PFSK-1 (cell line): ENCODE data around the gene TOMM34.

Experiments
- FOXP2 ChIP-seq: optimal IDR thresholded peaks from 2 replicates; pipeline ENCODE3; 2011; ENCODE audit warnings: borderline replicate concordance, control low read depth, inconsistent platforms; ENCODE audit not compliant: insufficient read depth; ENCODE audit errors: extremely low read length, extremely low read depth
- POLR2AphosphoS5 ChIP-seq: IDR thresholded peaks from 2 replicates; pipeline ENCODE4 v1.6.1; 2012; ENCODE audit warnings: low read depth, mild to moderate bottlenecking, control low read depth, low read length, moderate library complexity
- SIN3A ChIP-seq: IDR thresholded peaks from 2 replicates; pipeline ENCODE4 v1.6.1; 2012; ENCODE audit warnings: mild to moderate bottlenecking, low read length, moderate library complexity, borderline replicate concordance; ENCODE audit not compliant: insufficient read depth
- TAF1 ChIP-seq: IDR thresholded peaks from 2 replicates; pipeline ENCODE4 v1.6.1; 2012; ENCODE audit warnings: low read length, control low read depth, borderline replicate concordance; ENCODE audit not compliant: insufficient read depth
- TF ChIP-seq, protein P1 (sequence below), 2 experiments: IDR thresholded peaks; 2 replicates each; pipeline versions ENCODE4 v1.6.1 to v1.8.0; 2011 to 2012; ENCODE audit warnings: low read depth in 2 of 2, low read length in 2 of 2, control low read depth in 1 of 2, inconsistent platforms in 1 of 2, mild to moderate bottlenecking in 1 of 2, moderate library complexity in 1 of 2; ENCODE audit not compliant: insufficient read depth in 1 of 2

TOMM34 gene

DNA sequence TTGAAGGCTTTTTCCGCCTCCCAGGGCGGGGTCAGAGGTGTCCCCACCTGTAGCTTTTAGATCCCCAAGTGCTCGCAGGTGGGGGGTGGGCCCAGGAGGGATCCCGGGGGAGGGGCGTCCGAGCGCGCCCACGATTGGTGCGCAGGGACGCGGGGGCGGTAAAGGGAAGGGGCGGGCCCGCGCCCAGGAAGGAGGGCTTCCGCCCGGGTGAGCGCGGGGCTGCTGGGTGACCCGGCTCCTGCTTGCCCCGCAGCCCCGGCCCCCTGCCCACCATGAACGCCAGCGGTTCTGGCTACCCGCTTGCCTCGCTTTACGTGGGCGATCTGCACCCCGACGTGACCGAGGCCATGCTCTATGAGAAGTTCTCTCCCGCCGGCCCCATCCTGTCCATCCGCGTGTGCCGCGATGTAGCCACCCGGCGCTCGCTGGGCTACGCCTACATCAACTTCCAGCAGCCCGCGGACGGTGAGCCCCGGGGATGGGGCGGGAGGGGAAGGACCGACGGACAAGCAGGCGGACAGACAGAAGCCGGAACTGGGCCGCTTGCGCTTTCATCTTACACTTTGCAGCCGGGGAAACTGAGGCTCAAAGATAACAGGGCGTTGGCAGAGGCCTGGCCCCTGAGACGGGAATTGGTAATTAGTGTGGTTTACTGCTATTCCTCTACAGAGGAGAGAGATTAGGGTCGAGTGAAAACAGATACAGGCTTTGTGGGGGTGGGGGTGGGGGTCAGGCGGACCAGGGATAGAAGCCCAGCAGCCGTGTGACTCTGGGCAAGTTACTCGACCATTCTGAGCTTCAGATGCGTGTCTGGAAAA, 50.1 kb downstream of the TOMM34 start, which contains the start of gene PABPC1L:
PABPC1L (plus strand) TSS at position 189 of the 818 bp plus-strand sequence; CDS start at position 273, 84 bp downstream.
- TF ChIP-seq, protein P1, sequence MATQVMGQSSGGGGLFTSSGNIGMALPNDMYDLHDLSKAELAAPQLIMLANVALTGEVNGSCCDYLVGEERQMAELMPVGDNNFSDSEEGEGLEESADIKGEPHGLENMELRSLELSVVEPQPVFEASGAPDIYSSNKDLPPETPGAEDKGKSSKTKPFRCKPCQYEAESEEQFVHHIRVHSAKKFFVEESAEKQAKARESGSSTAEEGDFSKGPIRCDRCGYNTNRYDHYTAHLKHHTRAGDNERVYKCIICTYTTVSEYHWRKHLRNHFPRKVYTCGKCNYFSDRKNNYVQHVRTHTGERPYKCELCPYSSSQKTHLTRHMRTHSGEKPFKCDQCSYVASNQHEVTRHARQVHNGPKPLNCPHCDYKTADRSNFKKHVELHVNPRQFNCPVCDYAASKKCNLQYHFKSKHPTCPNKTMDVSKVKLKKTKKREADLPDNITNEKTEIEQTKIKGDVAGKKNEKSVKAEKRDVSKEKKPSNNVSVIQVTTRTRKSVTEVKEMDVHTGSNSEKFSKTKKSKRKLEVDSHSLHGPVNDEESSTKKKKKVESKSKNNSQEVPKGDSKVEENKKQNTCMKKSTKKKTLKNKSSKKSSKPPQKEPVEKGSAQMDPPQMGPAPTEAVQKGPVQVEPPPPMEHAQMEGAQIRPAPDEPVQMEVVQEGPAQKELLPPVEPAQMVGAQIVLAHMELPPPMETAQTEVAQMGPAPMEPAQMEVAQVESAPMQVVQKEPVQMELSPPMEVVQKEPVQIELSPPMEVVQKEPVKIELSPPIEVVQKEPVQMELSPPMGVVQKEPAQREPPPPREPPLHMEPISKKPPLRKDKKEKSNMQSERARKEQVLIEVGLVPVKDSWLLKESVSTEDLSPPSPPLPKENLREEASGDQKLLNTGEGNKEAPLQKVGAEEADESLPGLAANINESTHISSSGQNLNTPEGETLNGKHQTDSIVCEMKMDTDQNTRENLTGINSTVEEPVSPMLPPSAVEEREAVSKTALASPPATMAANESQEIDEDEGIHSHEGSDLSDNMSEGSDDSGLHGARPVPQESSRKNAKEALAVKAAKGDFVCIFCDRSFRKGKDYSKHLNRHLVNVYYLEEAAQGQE (IDR thresholded peaks at IDR 0.05; ENCODE audit: insufficient read depth in 1 of 2, low read depth in 2 of 2, low read length in 2 of 2), result no peak
- TF ChIP-seq POLR2AphosphoS5, result peak; percentile 60; the same call in 1 of the 2 replicates
- no peak for TF ChIP-seq SIN3A

DNA sequence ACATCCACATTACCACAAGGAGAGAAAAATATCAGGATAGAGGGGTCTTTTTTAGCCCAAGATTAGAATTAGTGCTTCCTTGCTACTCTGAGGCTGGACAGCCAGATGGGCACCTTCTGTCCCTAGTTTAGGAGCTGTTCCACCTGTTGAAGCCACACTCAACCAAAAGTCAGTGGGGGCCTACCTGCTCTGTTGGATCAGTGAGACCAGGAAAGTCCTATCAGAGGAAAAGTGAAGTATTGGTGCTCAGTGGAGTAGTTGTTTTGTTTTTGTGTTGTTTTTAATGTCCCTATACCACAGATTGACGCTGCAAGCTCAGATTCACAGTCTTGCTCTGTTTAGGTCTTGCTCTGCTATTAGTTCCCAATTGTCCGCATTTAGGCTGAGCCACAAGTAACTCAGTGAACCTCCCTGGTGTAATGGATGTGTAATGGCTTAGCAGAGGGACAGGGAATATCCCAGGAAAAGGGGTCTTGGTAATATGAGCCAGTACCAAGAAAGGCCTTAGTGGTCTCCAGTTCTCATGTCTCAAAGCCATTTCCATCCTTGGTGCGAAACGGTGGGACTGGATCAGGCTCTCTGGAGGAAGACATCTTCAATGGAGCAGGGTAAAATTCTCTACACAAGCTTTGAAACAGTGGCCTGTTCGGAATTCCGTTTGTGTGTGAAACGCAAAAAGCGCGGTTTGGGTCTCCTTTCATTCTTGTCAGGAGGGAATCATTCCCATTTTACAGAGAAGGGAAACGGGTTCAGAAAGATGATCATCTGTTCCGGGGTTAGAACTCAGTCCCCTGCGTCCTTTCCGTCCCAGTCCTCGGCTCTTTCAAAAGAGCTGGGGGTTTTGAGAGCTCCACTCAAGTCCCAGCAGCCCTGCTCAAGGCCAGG, 51.0 kb downstream of the TOMM34 start:
- TF ChIP-seq SIN3A (no peak), TAF1 (no peak), POLR2AphosphoS5 (no peak), FOXP2 (no peak)
- TF ChIP-seq, protein P1 (IDR thresholded peaks at IDR 0.05; ENCODE audit: insufficient read depth in 1 of 2, low read depth in 2 of 2, low read length in 2 of 2), result no peak

DNA sequence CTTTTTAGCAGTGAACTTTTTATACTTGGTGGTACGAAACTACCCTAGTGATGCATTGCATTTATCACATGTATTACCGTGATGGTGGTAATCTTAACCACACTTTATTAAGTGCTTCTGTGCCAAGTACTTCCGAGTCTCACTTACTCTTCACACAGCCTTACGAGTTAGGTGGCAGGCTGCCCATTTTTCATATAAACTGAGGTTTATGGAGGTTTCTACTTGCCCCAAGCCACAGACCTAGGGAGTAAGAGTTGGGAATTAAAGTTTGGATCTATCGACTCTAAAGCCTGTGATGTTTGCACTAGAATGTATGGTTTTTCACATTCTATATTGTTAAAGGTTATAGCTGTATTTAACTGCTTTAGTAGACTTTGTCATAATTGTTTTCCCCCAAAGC, 55.8 kb downstream of the TOMM34 start:
- TF ChIP-seq, protein P1 (IDR thresholded peaks at IDR 0.05; ENCODE audit: insufficient read depth in 1 of 2, low read depth in 2 of 2, low read length in 2 of 2), result no peak
- no peak for TF ChIP-seq FOXP2
- TF ChIP-seq POLR2AphosphoS5, result no peak
- TF ChIP-seq SIN3A, result no peak
- TF ChIP-seq TAF1, result no peak

DNA sequence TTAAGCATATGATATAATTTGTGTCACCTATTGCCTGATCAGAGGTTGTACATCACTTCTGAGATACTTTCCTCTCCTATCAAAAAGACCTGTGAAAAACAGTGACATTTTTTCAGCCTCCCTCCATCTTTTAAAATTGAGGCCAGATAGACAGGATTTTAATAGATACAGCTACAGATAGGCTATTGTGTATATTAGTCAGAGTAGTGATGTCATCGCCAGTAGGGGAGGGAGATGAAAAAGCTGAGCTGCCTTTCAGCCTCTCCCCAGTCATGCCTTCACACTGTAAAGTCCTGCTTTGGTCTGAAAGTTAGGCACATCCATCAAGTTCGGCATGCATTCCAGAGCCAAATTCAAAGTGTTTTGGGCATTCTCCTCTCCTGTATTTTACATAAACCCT, 58.2 kb downstream of the TOMM34 start:
- no peak for TF ChIP-seq POLR2AphosphoS5
- TF ChIP-seq, protein P1 (IDR thresholded peaks at IDR 0.05; ENCODE audit: insufficient read depth in 1 of 2, low read depth in 2 of 2, low read length in 2 of 2), result no peak
- TF ChIP-seq SIN3A, result no peak
- TF ChIP-seq TAF1, result no peak
- no peak for TF ChIP-seq FOXP2
